Coronary artery (tissue), 2 donors: Measurements from ENCODE around the gene GRIN2D.

Source experiments
- DNase-seq: peaks from one replicate; pipeline ENCODE4 v3.0.0-alpha.2; 2017; ENCODE audit warnings: low spot score
- H3K27ac ChIP-seq, 2 donors: fragments of 200-600 bp; sonication (generic); one replicate each; pipeline ENCODE4 v1.5.1; 2016 to 2019
- H3K4me3 ChIP-seq: fragments of 200-600 bp; sonication (generic); 2 replicates; pipeline ENCODE4 v1.5.1; 2016; ENCODE audit warnings: mild to moderate bottlenecking, moderate library complexity
- CTCF ChIP-seq: fragments of 200-600 bp; sonication (generic); IDR thresholded peaks from one replicate; pipeline ENCODE4 v1.5.1; 2019; ENCODE audit warnings: antibody characterized with exemption

Gene GRIN2D

DNA sequence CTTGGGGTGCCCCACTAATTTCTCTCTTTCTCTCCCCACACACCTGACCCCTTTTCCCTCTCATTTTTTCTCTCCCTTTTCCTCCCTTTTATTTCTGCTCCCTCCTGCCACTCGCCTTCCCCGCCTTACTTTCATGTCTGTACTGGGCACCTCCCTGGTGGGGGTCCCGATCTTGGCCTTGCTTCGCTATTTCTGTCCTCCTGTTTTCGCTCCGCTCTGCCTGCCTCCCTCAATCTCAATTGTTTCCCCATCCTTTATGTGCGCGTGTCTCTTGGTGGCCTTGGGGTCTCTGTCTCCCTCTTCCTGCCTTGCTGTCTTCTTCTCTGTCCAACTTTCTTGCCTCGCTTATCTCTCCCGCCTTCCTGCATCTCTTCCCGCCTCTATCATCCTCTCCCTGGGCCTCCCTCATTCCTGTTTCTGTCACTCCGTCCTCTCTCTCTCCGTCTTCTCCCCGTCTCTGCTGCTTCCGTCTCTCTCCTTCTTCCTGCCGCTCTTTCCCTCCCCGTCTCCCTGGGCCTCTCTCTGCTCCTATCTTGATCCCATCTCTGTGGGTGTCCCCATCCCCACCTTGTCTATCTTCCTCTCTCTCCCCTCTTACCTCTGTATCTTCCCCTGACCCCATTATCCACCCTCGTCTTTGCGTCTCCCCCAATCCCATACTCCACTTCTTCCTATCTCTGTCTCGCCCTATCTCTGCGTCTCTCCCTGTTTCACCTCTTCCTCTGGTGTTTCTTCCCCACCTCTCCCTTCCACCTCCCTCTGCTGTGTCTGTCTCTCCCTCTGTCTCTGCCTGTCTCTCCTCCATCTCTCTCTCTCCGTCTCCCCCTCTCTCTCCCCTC is 4.0 kb downstream of the GRIN2D start:
- Histone ChIP-seq H3K4me3 (peak overlapping the region; percentile 63), H3K27ac (peak overlapping the region in 1 of 2 donors; percentile 62)
- no peak for DNase-seq
- TF ChIP-seq CTCF: no peak

- Histone ChIP-seq H3K4me3 (peak overlapping the region; percentile 63), H3K27ac (peak overlapping the region in 1 of 2 donors; percentile 62)
- TF ChIP-seq CTCF: no peak
- no peak for DNase-seq
Measured at GRCh38 chr19:48398102-48398374, 4.6 kb downstream of the GRIN2D start.

DNA sequence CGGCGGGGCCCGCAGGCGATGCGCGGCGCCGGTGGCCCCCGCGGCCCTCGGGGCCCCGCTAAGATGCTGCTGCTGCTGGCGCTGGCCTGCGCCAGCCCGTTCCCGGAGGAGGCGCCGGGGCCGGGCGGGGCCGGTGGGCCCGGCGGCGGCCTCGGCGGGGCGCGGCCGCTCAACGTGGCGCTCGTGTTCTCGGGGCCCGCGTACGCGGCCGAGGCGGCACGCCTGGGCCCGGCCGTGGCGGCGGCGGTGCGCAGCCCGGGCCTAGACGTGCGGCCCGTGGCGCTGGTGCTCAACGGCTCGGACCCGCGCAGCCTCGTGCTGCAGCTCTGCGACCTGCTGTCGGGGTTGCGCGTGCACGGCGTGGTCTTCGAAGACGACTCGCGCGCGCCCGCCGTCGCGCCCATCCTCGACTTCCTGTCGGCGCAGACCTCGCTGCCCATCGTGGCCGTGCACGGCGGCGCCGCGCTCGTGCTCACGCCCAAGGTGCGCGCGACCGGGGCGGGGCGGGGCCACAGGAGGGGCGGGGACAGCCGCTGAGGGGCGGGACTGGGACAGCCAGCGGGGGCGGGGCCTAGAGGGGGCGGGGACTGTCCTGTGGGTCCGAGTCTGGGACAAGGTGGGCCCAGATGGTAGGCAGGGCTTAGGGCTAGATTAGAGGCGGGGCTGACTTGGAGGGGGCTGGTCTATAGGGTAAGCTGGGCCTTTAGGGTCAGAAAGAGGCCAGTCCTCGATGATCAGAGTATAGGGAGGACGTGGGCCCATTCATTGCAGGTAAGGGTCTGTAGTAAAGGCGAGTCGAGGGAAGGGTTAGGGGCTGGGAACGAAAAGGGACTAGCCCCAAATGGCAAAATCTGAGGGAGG is 5.1 kb downstream of the GRIN2D start:
- Histone ChIP-seq H3K4me3 (peak overlapping the region; percentile 63), H3K27ac (peak overlapping the region in 1 of 2 donors; percentile 62)
- no peak for TF ChIP-seq CTCF
- DNase-seq: no peak

DNA sequence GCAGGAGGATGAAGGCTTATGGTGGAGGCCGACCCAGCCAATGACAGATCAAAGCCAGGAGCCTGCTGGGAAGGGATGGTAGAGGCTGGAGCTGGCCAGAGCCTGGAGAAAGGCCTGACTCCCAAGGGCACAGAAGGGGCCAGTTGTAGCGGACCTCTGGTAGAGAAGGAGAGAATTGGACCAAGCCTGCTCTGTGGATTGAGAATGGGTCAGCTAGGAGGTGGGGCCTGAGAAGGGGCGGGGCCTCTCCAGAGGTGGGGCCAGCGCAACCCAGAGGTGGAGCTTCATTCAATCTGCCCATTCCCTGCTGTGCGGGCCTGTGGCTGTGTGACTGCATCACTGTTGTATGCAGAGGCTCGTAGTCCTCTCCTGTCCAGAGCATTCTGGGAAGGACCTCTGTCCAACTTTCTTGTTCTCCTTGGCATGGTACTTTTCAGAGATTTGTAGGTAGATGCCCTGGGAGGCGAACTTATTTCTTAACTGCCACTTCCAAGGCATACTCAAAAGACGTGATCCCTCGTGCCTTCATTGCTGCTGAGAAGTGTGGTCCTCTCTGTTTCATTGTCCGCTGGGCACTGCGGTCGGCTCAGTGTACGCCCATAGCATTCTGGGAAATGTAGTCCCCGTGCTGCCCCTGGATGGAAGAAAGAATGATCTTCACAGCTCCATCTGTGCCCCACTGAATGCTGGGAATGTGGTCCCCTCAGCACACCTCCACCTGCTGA is 6.7 kb downstream of the GRIN2D start:
- no peak for TF ChIP-seq CTCF
- Histone ChIP-seq H3K27ac (peak overlapping the region in 1 of 2 donors; percentile 76), H3K4me3 (peak overlapping the region; percentile 55)
- no peak for DNase-seq

DNA sequence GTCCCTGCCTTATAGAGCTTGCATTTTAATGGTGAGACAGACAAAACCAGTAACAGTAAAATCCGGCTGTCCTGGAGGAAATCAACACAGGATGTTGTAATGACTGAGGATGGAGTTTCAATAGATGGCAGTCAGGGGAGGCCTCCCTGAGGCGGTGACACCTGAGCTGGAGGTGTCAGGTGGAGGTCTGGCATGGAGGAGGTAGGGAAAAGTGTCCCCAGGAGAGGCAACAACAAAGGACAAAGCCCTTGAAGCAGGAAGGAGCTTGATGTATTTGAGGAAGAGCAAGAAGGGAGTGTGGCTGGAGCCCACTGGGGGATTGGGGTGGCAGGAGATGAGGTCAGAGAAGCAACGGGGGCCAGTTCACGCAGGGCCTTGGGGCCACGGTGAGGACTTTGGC is 7.8 kb downstream of the GRIN2D start:
- no peak for TF ChIP-seq CTCF
- no peak for DNase-seq
- Histone ChIP-seq H3K4me3 (no peak overlapping the region), H3K27ac (no peak overlapping the region)

DNA sequence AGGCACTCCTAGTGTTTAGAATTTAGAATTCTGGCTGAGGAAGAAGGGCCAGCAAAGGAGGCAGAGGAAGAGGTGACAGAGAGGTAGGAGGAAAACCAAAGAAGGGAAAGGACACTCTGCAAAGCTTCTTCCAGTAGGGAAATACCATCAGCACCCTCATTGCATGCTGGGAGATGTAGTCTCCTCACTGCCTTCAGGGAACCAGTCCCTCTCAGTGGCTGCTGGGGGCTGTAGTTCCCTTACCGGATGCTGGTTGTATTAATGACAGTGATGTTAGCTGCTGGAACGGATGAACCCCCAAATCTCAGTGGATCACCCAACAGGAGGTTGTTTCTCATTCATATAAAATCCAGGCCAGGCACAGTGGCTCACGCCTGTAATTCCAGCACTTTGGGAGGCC is 10.1 kb downstream of the GRIN2D start:
- Histone ChIP-seq H3K27ac (no peak overlapping the region), H3K4me3 (no peak overlapping the region)
- TF ChIP-seq CTCF: no peak
- DNase-seq: no peak
